Osteoblast (primary cell): ENCODE results near the gene COLEC11. TPM values are rescaled to one million over a fixed set of nuclear protein-coding genes. Genes with fewer than 3 reads are reported as not detected.

Experiments
- DNase-seq: peaks from one replicate; pipeline ENCODE4 v3.0.0; 2011; ENCODE audit warnings: low spot score, mixed read lengths; ENCODE audit not compliant: insufficient read length; ENCODE audit errors: missing footprints
- H2AFZ ChIP-seq: 2 replicates; pipeline ENCODE4 v1.6.0; 2011; ENCODE audit warnings: mild to moderate bottlenecking, low read length
- H3K27ac ChIP-seq: 2 replicates; pipeline ENCODE4 v1.5.1; 2011; ENCODE audit warnings: mild to moderate bottlenecking, low read depth, low read length, moderate library complexity
- H3K27me3 ChIP-seq: 2 replicates; pipeline ENCODE4 v1.6.0; 2012; ENCODE audit warnings: mild to moderate bottlenecking, control low read depth, inconsistent platforms, low read length, moderate library complexity; ENCODE audit not compliant: insufficient read depth
- H3K36me3 ChIP-seq: 2 replicates; pipeline ENCODE4 v1.5.1; 2011; ENCODE audit warnings: mild to moderate bottlenecking, low read length, control low read depth, moderate library complexity; ENCODE audit not compliant: insufficient read depth
- H3K4me1 ChIP-seq: 2 replicates; pipeline ENCODE4 v1.5.1; 2011; ENCODE audit warnings: mild to moderate bottlenecking, low read length, control low read depth, moderate library complexity; ENCODE audit not compliant: insufficient read depth
- H3K4me2 ChIP-seq: 2 replicates; pipeline ENCODE4 v1.6.0; 2011; ENCODE audit warnings: mild to moderate bottlenecking, low read length; ENCODE audit not compliant: insufficient read depth
- H3K4me3 ChIP-seq: fragments of 200-600 bp; sonication (generic); 3 replicates; pipeline ENCODE4 v1.5.1; 2012; ENCODE audit warnings: mild to moderate bottlenecking, low read length, inconsistent platforms; ENCODE audit not compliant: insufficient read depth
- H3K79me2 ChIP-seq: 2 replicates; pipeline ENCODE4 v1.6.0; 2012; ENCODE audit warnings: mild to moderate bottlenecking, low read length, control low read depth, inconsistent platforms; ENCODE audit not compliant: insufficient read depth
- H3K9me3 ChIP-seq: 2 replicates; pipeline ENCODE4 v1.5.1; 2011; ENCODE audit warnings: low read depth, low read length, control low read depth
- H4K20me1 ChIP-seq: 2 replicates; pipeline ENCODE4 v1.6.0; 2012; ENCODE audit warnings: mild to moderate bottlenecking, low read length, control low read depth; ENCODE audit not compliant: insufficient read depth
- CTCF ChIP-seq: IDR thresholded peaks from 2 replicates; pipeline ENCODE4 v1.5.1; 2011; ENCODE audit warnings: mild to moderate bottlenecking, low read depth, low read length, moderate library complexity; ENCODE audit errors: extremely low read depth
- total RNA-seq: library from RNA; depleted of rRNA; stranded (reverse); fragments of >200 nt; gene quantifications from 2 replicates; pipeline ENCODE4 v1.2.3, GENCODE V29; 2012

COLEC11 gene
- total RNA-seq, 1 donor: 0.36 TPM

- Histone ChIP-seq H3K4me3 (no peak overlapping the region), H3K27ac (no peak overlapping the region), H3K36me3 (no peaks in the 10 kb centered on the region), H3K27me3 (no peaks in the 10 kb centered on the region), H3K79me2 (no peaks in the 10 kb centered on the region), H2AFZ (no peak overlapping the region), H3K9me3 (no peaks in the 10 kb centered on the region), H3K4me2 (no peak overlapping the region), H4K20me1 (no peaks in the 10 kb centered on the region), H3K4me1 (no peaks in the 10 kb centered on the region)
- no peak for TF ChIP-seq CTCF
- DNase-seq: no peak
Observed at GRCh38 chr2:3665886-3666612, 71.1 kb downstream of the COLEC11 start.

- Histone ChIP-seq H3K27ac (no peak overlapping the region), H2AFZ (no peak overlapping the region), H3K4me2 (no peak overlapping the region), H3K4me3 (no peak overlapping the region), H3K27me3 (no peaks in the 10 kb centered on the region), H4K20me1 (no peaks in the 10 kb centered on the region), H3K79me2 (no peaks in the 10 kb centered on the region), H3K4me1 (no peaks in the 10 kb centered on the region), H3K9me3 (no peaks in the 10 kb centered on the region), H3K36me3 (no peaks in the 10 kb centered on the region)
- no peak for TF ChIP-seq CTCF
- no peak for DNase-seq
Observed at GRCh38 chr2:3666613-3666975, 71.7 kb downstream of the COLEC11 start.

- DNase-seq: no peak
- Histone ChIP-seq H3K27me3 (no peaks in the 10 kb centered on the region), H3K4me2 (no peak overlapping the region), H4K20me1 (no peaks in the 10 kb centered on the region), H3K79me2 (no peaks in the 10 kb centered on the region), H3K9me3 (no peaks in the 10 kb centered on the region), H3K36me3 (no peaks in the 10 kb centered on the region), H2AFZ (no peak overlapping the region), H3K4me3 (no peak overlapping the region), H3K4me1 (no peaks in the 10 kb centered on the region), H3K27ac (no peak overlapping the region)
- TF ChIP-seq CTCF: no peak
Observed at GRCh38 chr2:3667151-3667631, 72.3 kb downstream of the COLEC11 start.

GRCh38 chr2:3669656-3670055 lies 74.7 kb downstream of the COLEC11 start:
- no peaks in the 10 kb centered on the region for H4K20me1 ChIP-seq
- no peaks in the 10 kb centered on the region for H3K36me3 ChIP-seq
- no peak for DNase-seq
- no peaks in the 10 kb centered on the region for H3K4me1 ChIP-seq
- H2AFZ ChIP-seq: no peak overlapping the region
- no peaks in the 10 kb centered on the region for H3K9me3 ChIP-seq
- no peak overlapping the region for H3K4me3 ChIP-seq
- no peak overlapping the region for H3K27ac ChIP-seq
- no peaks in the 10 kb centered on the region for H3K27me3 ChIP-seq
- H3K4me2 ChIP-seq: no peak overlapping the region
- no peak for TF ChIP-seq CTCF
- no peaks in the 10 kb centered on the region for H3K79me2 ChIP-seq
